Panc1 (cell line): ENCODE measurements around the gene GPR6. TPM values are rescaled to one million over a fixed set of nuclear protein-coding genes. Genes with fewer than 3 reads are reported as not detected.

Experiments
- ATAC-seq: fragments of 200-7000 bp; cut with Tn5 transposase; 2 replicates; pipeline ENCODE4 v1.9.1; 2020; ENCODE audit warnings: mild to moderate bottlenecking, moderate library complexity
- BruUV-seq: library from RNA; stranded (reverse); fragments of 400-500 nt; replicated peaks from 2 replicates; lab custom pipeline; 2021; lab: Mats Ljungman, UMichigan
- CTCF ChIA-PET: fragments of 300-600 bp; sonication (Branson Sonifier 250); formaldehyde crosslinking; loops from one replicate; lab custom pipeline; 2022; ENCODE audit warnings: antibody characterized with exemption; lab: Charles Lee
- POLR2A ChIA-PET: fragments of 300-600 bp; sonication (Branson Sonifier 250); formaldehyde crosslinking; loops from one replicate; lab custom pipeline; 2022; ENCODE audit warnings: antibody characterized with exemption; lab: Charles Lee
- DNase-seq: peaks from one replicate; pipeline ENCODE4 v3.0.0-alpha.2; 2010; ENCODE audit warnings: low read depth, low spot score
- H3K27ac ChIP-seq: 2 replicates; pipeline ENCODE4 v1.5.1; 2011; ENCODE audit warnings: mild to moderate bottlenecking, low read length, inconsistent platforms
- H3K27me3 ChIP-seq: fragments of 200-500 bp; sonication (Bioruptor generic); 2 replicates; pipeline ENCODE4 v1.6.0; 2014; ENCODE audit warnings: low read length, inconsistent platforms; ENCODE audit not compliant: control insufficient read depth, insufficient read depth
- H3K36me3 ChIP-seq: fragments of 200-500 bp; sonication (Bioruptor generic); 2 replicates; pipeline ENCODE4 v1.5.1; 2014; ENCODE audit warnings: inconsistent platforms, mild to moderate bottlenecking, low read length, moderate library complexity; ENCODE audit not compliant: control insufficient read depth, insufficient read depth
- H3K4me1 ChIP-seq: 2 replicates; pipeline ENCODE4 v1.5.1; 2011; ENCODE audit warnings: inconsistent platforms, mild to moderate bottlenecking, low read length, moderate library complexity; ENCODE audit not compliant: control insufficient read depth, insufficient read depth
- H3K4me3 ChIP-seq, 2 experiments: 2 replicates each; pipeline ENCODE4 v1.5.1; 2011 to 2012; ENCODE audit warnings: low read depth in 2 of 2, low read length in 2 of 2, mild to moderate bottlenecking in 2 of 2, inconsistent platforms in 1 of 2, moderate library complexity in 1 of 2
- H3K9me3 ChIP-seq: fragments of 200-500 bp; sonication (Bioruptor generic); 2 replicates; pipeline ENCODE4 v1.5.1; 2014; ENCODE audit warnings: low read depth, mild to moderate bottlenecking, inconsistent platforms, low read length, moderate library complexity; ENCODE audit not compliant: control insufficient read depth, insufficient read depth
- POLR2AphosphoS5 ChIP-seq: IDR thresholded peaks from 2 replicates; pipeline ENCODE4 v1.6.1; 2012; ENCODE audit warnings: mild to moderate bottlenecking, low read depth, low read length, moderate library complexity
- SIN3A ChIP-seq: IDR thresholded peaks from 2 replicates; pipeline ENCODE4 v1.6.1; 2012; ENCODE audit warnings: low read depth, mild to moderate bottlenecking, low read length, moderate library complexity, borderline replicate concordance; ENCODE audit not compliant: insufficient read depth
- TCF7L2 ChIP-seq: IDR thresholded peaks from 2 replicates; pipeline ENCODE4 v1.6.1; 2011; ENCODE audit warnings: mild to moderate bottlenecking, low read depth, low read length, inconsistent platforms
- in situ Hi-C: cut with HindIII; loops from 2 replicates; pipeline ENCODE4 v1.10.0; 2016; ENCODE audit warnings: low sequenced_read_pairs, low pct_unique_long_range_greater_than_20kb
- intact Hi-C: fragments of 100-400 bp; cut with micrococcal nuclease; formaldehyde crosslinking; loops from one replicate; pipeline ENCODE4 v1.10.0; 2022; ENCODE audit not compliant: unreplicated experiment
- total RNA-seq: library from RNA; stranded (reverse); gene quantifications from one replicate; pipeline ENCODE4 v1.2.1, GENCODE V29; 2021; ENCODE audit not compliant: unreplicated experiment
- TF ChIP-seq, protein P1 (sequence below), 2 experiments: IDR thresholded peaks; 2 replicates each; pipeline ENCODE4 v1.6.1; 2011 to 2012; ENCODE audit warnings: low read depth in 2 of 2, control low read depth in 1 of 2, low read length in 1 of 2, mild to moderate bottlenecking in 1 of 2, moderate library complexity in 1 of 2; ENCODE audit not compliant: insufficient read depth in 1 of 2
- TF ChIP-seq, protein P2 (sequence below): fragments of 450-650 bp; IDR thresholded peaks from 2 replicates; pipeline ENCODE4 v1.5.1; 2017; ENCODE audit warnings: mild to moderate bottlenecking

The GPR6 gene
- total RNA-seq, 1 experiment from 2014 or later = not detected

DNA sequence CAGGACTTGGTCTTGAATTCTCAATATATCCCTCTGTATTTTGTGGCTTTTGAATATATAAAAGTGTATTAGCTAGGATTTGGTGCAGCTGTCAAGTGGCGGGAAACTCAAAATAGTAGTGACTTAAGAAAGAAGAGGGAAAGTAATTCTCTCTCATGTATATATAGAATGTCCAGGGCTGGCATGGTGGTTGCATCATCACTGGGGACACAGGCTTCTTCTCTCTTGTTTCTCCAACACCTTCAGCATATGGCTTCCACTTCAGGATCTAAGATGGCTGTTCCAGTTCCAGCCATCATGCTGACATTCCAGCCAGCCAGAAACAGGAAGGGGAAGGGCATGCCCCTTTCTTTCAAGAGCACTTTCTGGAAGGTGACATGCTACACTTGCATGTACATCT is 11.8 kb upstream of the GPR6 start:
- TF ChIP-seq SIN3A (no peak), TCF7L2 (no peak), POLR2AphosphoS5 (no peak)
- TF ChIP-seq, protein P1, sequence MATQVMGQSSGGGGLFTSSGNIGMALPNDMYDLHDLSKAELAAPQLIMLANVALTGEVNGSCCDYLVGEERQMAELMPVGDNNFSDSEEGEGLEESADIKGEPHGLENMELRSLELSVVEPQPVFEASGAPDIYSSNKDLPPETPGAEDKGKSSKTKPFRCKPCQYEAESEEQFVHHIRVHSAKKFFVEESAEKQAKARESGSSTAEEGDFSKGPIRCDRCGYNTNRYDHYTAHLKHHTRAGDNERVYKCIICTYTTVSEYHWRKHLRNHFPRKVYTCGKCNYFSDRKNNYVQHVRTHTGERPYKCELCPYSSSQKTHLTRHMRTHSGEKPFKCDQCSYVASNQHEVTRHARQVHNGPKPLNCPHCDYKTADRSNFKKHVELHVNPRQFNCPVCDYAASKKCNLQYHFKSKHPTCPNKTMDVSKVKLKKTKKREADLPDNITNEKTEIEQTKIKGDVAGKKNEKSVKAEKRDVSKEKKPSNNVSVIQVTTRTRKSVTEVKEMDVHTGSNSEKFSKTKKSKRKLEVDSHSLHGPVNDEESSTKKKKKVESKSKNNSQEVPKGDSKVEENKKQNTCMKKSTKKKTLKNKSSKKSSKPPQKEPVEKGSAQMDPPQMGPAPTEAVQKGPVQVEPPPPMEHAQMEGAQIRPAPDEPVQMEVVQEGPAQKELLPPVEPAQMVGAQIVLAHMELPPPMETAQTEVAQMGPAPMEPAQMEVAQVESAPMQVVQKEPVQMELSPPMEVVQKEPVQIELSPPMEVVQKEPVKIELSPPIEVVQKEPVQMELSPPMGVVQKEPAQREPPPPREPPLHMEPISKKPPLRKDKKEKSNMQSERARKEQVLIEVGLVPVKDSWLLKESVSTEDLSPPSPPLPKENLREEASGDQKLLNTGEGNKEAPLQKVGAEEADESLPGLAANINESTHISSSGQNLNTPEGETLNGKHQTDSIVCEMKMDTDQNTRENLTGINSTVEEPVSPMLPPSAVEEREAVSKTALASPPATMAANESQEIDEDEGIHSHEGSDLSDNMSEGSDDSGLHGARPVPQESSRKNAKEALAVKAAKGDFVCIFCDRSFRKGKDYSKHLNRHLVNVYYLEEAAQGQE (IDR thresholded peaks at IDR 0.05; ENCODE audit: insufficient read depth in 1 of 2, low read depth in 2 of 2, low read length in 1 of 2) = no peak
- TF ChIP-seq, protein P2, sequence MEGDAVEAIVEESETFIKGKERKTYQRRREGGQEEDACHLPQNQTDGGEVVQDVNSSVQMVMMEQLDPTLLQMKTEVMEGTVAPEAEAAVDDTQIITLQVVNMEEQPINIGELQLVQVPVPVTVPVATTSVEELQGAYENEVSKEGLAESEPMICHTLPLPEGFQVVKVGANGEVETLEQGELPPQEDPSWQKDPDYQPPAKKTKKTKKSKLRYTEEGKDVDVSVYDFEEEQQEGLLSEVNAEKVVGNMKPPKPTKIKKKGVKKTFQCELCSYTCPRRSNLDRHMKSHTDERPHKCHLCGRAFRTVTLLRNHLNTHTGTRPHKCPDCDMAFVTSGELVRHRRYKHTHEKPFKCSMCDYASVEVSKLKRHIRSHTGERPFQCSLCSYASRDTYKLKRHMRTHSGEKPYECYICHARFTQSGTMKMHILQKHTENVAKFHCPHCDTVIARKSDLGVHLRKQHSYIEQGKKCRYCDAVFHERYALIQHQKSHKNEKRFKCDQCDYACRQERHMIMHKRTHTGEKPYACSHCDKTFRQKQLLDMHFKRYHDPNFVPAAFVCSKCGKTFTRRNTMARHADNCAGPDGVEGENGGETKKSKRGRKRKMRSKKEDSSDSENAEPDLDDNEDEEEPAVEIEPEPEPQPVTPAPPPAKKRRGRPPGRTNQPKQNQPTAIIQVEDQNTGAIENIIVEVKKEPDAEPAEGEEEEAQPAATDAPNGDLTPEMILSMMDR = no peak
- intact Hi-C loops (no loop called here), in situ Hi-C loops (no loop called here)
- Histone ChIP-seq H3K36me3 (no peaks in the 10 kb centered on the region), H3K9me3 (no peaks in the 10 kb centered on the region), H3K4me3 (no peak overlapping the region), H3K27me3 (peaks cover 2% of the 10 kb centered on the region), H3K27ac (no peak overlapping the region), H3K4me1 (no peaks in the 10 kb centered on the region)
- BruUV-seq = no TSS peak
- POLR2A ChIA-PET = no interaction called here
- ATAC-seq = no peak
- CTCF ChIA-PET = interaction anchor here (1.8 kb wide), 1 partner anchor 73 kb away, joined by 4 read pairs; no protein-coding TSS in a partner anchor
- DNase-seq = no peak

DNA sequence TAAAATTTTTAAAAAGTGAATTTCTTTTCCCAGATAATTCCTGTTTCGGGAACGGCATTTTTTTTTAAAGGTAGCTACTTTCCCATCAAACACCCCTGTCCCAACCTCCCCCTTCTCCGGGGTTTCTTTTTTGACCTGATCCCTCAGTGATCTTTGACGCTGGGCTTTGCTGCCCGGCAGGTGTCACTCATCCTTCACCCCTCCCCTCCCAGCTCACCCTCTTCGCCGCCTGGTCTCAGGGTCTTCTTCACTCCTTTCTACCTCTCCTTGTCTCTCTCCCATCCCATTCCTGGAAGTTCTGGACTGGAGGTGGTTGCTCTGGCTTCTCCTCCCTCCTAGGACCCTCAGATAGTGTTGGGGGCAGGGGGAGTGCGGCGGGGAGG is 329 bp upstream of the GPR6 start:
- TF ChIP-seq TCF7L2 (no peak), SIN3A (no peak), POLR2AphosphoS5 (no peak)
- TF ChIP-seq, protein P1 (IDR thresholded peaks at IDR 0.05; ENCODE audit: insufficient read depth in 1 of 2, low read depth in 2 of 2, low read length in 1 of 2) = no peak
- TF ChIP-seq, protein P2 = no peak
- Histone ChIP-seq H3K36me3 (no peaks in the 10 kb centered on the region), H3K4me3 (no peak overlapping the region), H3K27ac (no peak overlapping the region), H3K4me1 (no peaks in the 10 kb centered on the region), H3K9me3 (no peaks in the 10 kb centered on the region), H3K27me3 (peaks cover 29% of the 10 kb centered on the region)
- CTCF ChIA-PET = no interaction called here
- DNase-seq (no peak), ATAC-seq (no peak)
- in situ Hi-C loops = no loop called here
- no TSS peak for BruUV-seq
- POLR2A ChIA-PET = no interaction called here
- intact Hi-C loops = no loop called here
